Sigmoid colon (tissue), 3 donors: ENCODE measurements around the gene ZBTB24.

Experiments
- CTCF ChIP-seq, 4 experiments: fragments of 450-650 bp in 3 of 4; fragments of 200-600 bp in 1 of 4; IDR thresholded peaks; one replicate each; pipeline ENCODE4 v1.5.1; 2016 to 2019; ENCODE audit warnings: antibody characterized with exemption in 4 of 4, mild to moderate bottlenecking in 3 of 4, moderate library complexity in 2 of 4
- POLR2A ChIP-seq, 2 donors: fragments of 450-650 bp; IDR thresholded peaks; one replicate each; pipeline ENCODE4 v1.6.1; 2016; ENCODE audit warnings: antibody characterized with exemption in 2 of 2, mild to moderate bottlenecking in 2 of 2, moderate library complexity in 2 of 2

GRCh38 chr6:109473120-109473519 lies 9.9 kb downstream of the ZBTB24 start:
- TF ChIP-seq POLR2A (IDR thresholded peaks at IDR 0.05), result no peak
- TF ChIP-seq CTCF (IDR thresholded peaks at IDR 0.05), result no peak
